OCI-LY3 (cell line): ENCODE measurements around the gene AZU1.
A peak's percentile ranks its signal among the peaks of the same experiment; 100 is the strongest.

ENCODE experiments used
- H2AFZ ChIP-seq: fragments of 200-600, 300-600 bp; shearing (Covaris generic); 2 replicates; pipeline ENCODE4 v1.6.0; 2014; ENCODE audit warnings: antibody characterized with exemption, low read depth, low read length
- H3K27ac ChIP-seq: fragments of 200-600, 300-600 bp; sonication (generic); 2 replicates; pipeline ENCODE4 v1.5.1; 2014; ENCODE audit warnings: mild to moderate bottlenecking, low read length, moderate library complexity, mixed read lengths
- H3K27me3 ChIP-seq: fragments of 200-600, 300-600 bp; sonication (generic); 2 replicates; pipeline ENCODE4 v1.6.1; 2014; ENCODE audit warnings: low read depth, low read length, mixed read lengths
- H3K36me3 ChIP-seq: fragments of 200-600, 300-600 bp; sonication (generic); replicated peaks from 2 replicates; pipeline ENCODE3; 2014; ENCODE audit warnings: low read depth, low read length, mixed read lengths
- H3K4me1 ChIP-seq: fragments of 300-600, 200-600 bp; sonication (generic); 2 replicates; pipeline ENCODE4 v1.6.1; 2014; ENCODE audit warnings: low read length, mixed read lengths
- H3K4me2 ChIP-seq: fragments of 200-600, 300-600 bp; sonication (generic); 2 replicates; pipeline ENCODE4 v1.6.1; 2014; ENCODE audit warnings: low read length, mixed read lengths
- H3K4me3 ChIP-seq: fragments of 300-600, 200-600 bp; sonication (generic); 2 replicates; pipeline ENCODE4 v1.5.1; 2014; ENCODE audit warnings: antibody characterized with exemption, mild to moderate bottlenecking, low read length, moderate library complexity
- H3K79me2 ChIP-seq: fragments of 300-600, 200-600 bp; shearing (Covaris generic); 2 replicates; pipeline ENCODE4 v1.6.1; 2014; ENCODE audit warnings: mild to moderate bottlenecking, low read length, mixed read lengths
- H3K9ac ChIP-seq: fragments of 300-600, 200-600 bp; shearing (Covaris generic); 2 replicates; pipeline ENCODE4 v1.6.0; 2014; ENCODE audit warnings: mild to moderate bottlenecking, low read length, moderate library complexity
- H3K9me3 ChIP-seq: fragments of 200-600, 300-600 bp; shearing (Covaris generic); 2 replicates; pipeline ENCODE4 v1.6.1; 2014; ENCODE audit warnings: low read length, mixed read lengths; ENCODE audit not compliant: insufficient read depth
- H4K20me1 ChIP-seq: fragments of 200-600, 300-600 bp; sonication (generic); 2 replicates; pipeline ENCODE4 v1.6.1; 2016; ENCODE audit warnings: low read length, mixed read lengths; ENCODE audit not compliant: insufficient read depth
- EZH2phosphoT487 ChIP-seq: fragments of 200-600 bp; shearing (Covaris generic); IDR thresholded peaks from 2 replicates; pipeline ENCODE4 v1.6.1; 2018; ENCODE audit warnings: antibody characterized with exemption, mixed run types, low read depth
- TF ChIP-seq, protein P1 (sequence below): fragments of 200-600, 300-600 bp; sonication (generic); IDR thresholded peaks from 2 replicates; pipeline ENCODE4 v1.5.1; 2014; ENCODE audit warnings: antibody characterized with exemption, low read length, low read depth

AZU1 gene

DNA sequence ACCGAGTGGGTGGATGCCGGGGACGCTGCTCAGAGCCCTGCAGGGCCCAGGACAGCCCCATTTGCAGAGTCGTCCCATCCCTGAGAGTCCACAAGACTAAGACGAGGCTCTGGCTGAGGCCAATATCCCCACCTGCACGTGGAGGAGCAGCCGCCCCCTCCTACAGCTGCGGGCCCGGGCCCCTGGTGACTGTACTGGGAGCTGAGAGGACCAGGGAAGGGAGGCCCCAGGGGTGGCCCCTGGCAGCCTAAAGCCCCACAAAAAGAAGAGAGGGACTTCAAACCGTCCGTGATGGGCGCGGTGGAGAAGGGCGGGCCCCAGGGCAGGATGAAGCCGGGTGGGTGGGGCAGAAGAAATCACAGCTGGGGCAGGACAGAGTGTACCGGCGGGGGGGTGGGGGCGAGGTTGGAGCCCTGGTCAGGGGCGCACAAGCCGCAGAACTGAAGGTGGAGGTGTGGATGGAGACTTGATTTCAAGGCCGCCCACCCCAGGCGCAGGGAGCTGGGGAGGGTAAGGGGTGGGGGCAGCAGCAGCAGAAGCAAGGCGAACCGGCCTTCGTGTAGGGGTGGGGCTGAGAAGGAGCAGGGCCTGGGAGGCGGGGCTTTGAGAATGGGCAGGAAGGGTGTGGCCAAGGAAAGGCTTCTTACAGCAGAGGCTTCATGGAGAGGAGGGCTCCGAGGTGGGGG lies 44.8 kb downstream of the AZU1 start:
- no peak overlapping the region; the same call in 1 of the 2 replicates for H3K9ac ChIP-seq
- H3K4me1 ChIP-seq: peaks cover 8% of the 10 kb centered on the region

DNA sequence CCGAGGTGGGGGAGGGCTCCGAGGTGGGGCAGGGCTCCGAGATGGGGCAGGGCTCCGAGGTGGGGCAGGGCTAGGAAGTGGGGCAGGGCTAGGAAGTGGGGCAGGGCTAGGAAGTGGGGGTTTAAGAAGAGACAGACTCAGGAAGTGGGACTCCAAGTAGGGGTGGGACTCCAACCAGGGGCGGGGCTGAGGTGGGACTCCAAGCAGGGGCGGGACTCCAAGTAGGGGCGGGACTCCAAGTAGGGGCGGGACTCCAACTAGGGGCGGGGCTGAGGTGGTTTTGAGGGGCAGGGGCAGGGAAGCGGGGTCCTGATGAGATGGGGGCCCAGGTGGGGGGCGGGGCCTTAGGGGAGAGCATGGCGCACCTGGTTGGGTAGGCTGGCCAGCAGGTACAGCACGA lies 45.4 kb downstream of the AZU1 start:
- H4K20me1 ChIP-seq: peaks cover 6% of the 10 kb centered on the region; the same call in 1 of the 2 replicates
- TF ChIP-seq, protein P1, sequence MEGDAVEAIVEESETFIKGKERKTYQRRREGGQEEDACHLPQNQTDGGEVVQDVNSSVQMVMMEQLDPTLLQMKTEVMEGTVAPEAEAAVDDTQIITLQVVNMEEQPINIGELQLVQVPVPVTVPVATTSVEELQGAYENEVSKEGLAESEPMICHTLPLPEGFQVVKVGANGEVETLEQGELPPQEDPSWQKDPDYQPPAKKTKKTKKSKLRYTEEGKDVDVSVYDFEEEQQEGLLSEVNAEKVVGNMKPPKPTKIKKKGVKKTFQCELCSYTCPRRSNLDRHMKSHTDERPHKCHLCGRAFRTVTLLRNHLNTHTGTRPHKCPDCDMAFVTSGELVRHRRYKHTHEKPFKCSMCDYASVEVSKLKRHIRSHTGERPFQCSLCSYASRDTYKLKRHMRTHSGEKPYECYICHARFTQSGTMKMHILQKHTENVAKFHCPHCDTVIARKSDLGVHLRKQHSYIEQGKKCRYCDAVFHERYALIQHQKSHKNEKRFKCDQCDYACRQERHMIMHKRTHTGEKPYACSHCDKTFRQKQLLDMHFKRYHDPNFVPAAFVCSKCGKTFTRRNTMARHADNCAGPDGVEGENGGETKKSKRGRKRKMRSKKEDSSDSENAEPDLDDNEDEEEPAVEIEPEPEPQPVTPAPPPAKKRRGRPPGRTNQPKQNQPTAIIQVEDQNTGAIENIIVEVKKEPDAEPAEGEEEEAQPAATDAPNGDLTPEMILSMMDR: no peak
- no peak for TF ChIP-seq EZH2phosphoT487
- H3K9ac ChIP-seq: no peak overlapping the region
- no peaks in the 10 kb centered on the region for H3K9me3 ChIP-seq
- no peaks in the 10 kb centered on the region for H3K79me2 ChIP-seq
- no peak overlapping the region for H2AFZ ChIP-seq
- no peak overlapping the region for H3K4me2 ChIP-seq
- H3K27ac ChIP-seq: no peak overlapping the region
- H3K4me3 ChIP-seq: no peak overlapping the region
- peaks cover 34% of the 10 kb centered on the region for H3K36me3 ChIP-seq
- H3K27me3 ChIP-seq: no peaks in the 10 kb centered on the region
- peaks cover 8% of the 10 kb centered on the region for H3K4me1 ChIP-seq

More for the DNA sequence above, 44.8 kb downstream of the AZU1 start:
- Histone ChIP-seq H3K27me3 (no peaks in the 10 kb centered on the region), H3K36me3 (peaks cover 39% of the 10 kb centered on the region), H3K79me2 (no peaks in the 10 kb centered on the region), H3K9me3 (no peaks in the 10 kb centered on the region), H3K27ac (peak overlapping the region; percentile 29), H3K4me3 (peak overlapping the region; percentile 46), H2AFZ (no peak overlapping the region), H3K4me2 (peak overlapping the region; percentile 49), H4K20me1 (peaks cover 6% of the 10 kb centered on the region; the same call in 1 of the 2 replicates)
- TF ChIP-seq EZH2phosphoT487: no peak
- TF ChIP-seq, protein P1: no peak

GRCh38 chr19:873561-874041 lies 46.0 kb downstream of the AZU1 start:
- Histone ChIP-seq H3K4me2 (no peak overlapping the region), H3K4me3 (no peak overlapping the region), H2AFZ (no peak overlapping the region), H3K4me1 (peaks cover 8% of the 10 kb centered on the region), H3K9ac (no peak overlapping the region), H3K36me3 (peaks cover 31% of the 10 kb centered on the region), H3K79me2 (no peaks in the 10 kb centered on the region), H3K27me3 (no peaks in the 10 kb centered on the region), H3K27ac (no peak overlapping the region), H3K9me3 (no peaks in the 10 kb centered on the region), H4K20me1 (peaks cover 6% of the 10 kb centered on the region; the same call in 1 of the 2 replicates)
- TF ChIP-seq EZH2phosphoT487: no peak
- TF ChIP-seq, protein P1: no peak

- H3K79me2 ChIP-seq: no peaks in the 10 kb centered on the region
- no peak overlapping the region for H3K9ac ChIP-seq
- peaks cover 8% of the 10 kb centered on the region for H3K4me1 ChIP-seq
- no peak overlapping the region for H3K4me2 ChIP-seq
- no peak overlapping the region for H2AFZ ChIP-seq
- H3K27ac ChIP-seq: no peak overlapping the region
- no peak overlapping the region for H3K4me3 ChIP-seq
- H3K36me3 ChIP-seq: peaks cover 22% of the 10 kb centered on the region
- no peaks in the 10 kb centered on the region for H3K27me3 ChIP-seq
- no peaks in the 10 kb centered on the region for H3K9me3 ChIP-seq
- no peak for TF ChIP-seq EZH2phosphoT487
- TF ChIP-seq, protein P1: no peak
- H4K20me1 ChIP-seq: peaks cover 6% of the 10 kb centered on the region; the same call in 1 of the 2 replicates
These were observed 47.7 kb downstream of the AZU1 start for GRCh38 chr19:875265-875879.
